GM18526 (cell line): Measurements from ENCODE around the gene CCDC91.

ENCODE experiments used
- POLR2A ChIP-seq: IDR thresholded peaks from 3 replicates; pipeline ENCODE4 v1.6.1; 2011; ENCODE audit not compliant: insufficient read length; ENCODE audit errors: extremely low read depth

The CCDC91 gene

GRCh38 chr12:28563936-28564335, 373.7 kb downstream of the CCDC91 start:
- no peak for TF ChIP-seq POLR2A

DNA sequence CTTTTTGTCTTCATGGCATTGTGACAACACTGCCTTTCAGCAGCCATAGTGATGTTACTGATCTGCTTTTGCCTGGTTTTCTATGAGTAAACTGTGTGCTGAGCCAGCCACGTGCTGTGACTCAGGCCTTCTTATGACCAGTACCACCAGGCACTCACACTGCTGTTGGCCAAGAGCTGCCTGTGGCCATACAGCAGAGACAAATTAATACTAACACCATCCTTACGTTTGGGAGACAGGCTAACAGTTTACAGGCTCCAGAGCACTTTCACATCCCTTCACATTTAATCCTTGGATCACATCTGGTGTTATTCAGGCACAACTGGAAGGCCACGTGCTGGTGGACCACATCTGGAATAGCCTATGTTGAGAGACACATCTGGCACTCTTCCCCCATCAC, 377.9 kb downstream of the CCDC91 start:
- TF ChIP-seq POLR2A, result no peak

DNA sequence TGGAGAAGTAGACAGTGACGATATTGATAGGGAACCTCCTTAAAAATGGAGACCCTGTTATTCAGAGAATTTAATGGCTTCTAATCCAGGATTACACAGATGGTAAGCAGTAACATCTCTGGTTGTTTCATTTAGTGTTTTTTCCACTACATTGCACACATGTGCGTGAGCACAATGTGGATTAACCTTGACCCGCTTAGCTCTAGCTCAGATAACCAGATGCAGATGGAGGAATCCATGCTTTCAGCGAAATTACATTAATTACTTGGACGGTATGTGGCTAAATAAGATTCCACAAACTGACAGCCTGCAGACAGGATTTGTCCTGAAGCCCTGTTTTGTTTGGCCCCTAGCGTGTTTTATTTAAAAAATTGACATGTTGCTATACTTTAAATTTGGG, 378.4 kb downstream of the CCDC91 start:
- no peak for TF ChIP-seq POLR2A

- no peak for TF ChIP-seq POLR2A
Measured at GRCh38 chr12:28569698-28570411, 379.6 kb downstream of the CCDC91 start.

DNA sequence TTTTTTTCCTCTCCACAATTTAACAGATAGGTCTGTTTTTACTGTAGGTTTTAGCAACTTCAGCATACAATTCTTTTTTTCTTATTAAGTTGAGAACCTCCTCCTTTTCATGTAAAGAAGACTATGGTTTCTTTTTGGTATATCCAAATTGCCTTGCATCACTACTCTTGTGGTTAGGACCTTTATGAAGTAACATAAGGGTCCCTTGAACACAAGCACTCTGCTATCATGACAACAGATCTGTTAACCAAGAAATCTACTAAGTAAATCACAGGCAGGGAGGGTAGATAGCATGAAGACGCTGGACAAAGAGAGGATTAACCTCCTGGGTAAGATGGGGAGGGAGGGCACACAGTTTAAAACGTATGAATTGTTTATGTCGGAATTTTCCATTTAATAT, 380.6 kb downstream of the CCDC91 start:
- TF ChIP-seq POLR2A, result no peak

DNA sequence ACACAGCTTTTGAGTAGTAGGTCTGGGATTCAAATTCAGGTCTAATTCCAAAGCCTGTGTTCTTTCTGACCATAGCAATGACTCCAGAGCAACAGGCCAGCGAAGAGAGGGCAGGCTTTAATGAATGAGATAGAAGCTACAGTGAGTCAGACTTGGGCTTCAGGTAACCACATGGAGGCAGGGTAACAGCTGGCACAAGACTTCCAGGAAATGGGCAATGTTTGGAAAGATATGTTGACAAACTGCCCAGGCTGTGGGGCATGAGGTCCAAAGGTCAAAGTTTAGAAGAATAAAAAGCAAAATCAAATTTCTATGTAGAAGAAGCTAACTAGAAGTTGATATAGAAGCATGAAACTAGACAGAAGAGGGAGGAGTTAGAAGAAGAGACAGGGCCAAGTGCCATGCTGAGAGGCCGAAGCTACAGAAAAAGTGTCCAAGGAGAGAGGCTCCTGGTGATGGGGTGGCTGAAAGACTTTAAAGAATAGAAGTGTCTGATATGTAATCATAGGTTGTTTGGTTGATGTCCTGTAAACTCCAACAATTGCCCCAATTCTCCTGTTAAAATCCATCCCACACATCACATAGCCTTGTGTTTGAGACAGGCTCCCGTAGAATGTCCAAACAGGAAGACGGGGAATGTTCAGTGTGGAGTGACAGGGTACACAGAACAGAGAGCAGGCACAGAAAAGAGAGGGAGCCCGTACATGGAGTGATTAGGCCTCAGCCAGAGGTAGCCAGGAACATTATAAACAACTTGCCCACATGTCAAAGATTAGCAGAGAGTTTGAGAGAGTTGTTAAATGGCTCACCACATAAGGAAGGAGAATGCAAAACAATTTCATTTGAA, 384.7 kb downstream of the CCDC91 start:
- no peak for TF ChIP-seq POLR2A

- no peak for TF ChIP-seq POLR2A
Measured at GRCh38 chr12:28575593-28576205, 385.4 kb downstream of the CCDC91 start.

DNA sequence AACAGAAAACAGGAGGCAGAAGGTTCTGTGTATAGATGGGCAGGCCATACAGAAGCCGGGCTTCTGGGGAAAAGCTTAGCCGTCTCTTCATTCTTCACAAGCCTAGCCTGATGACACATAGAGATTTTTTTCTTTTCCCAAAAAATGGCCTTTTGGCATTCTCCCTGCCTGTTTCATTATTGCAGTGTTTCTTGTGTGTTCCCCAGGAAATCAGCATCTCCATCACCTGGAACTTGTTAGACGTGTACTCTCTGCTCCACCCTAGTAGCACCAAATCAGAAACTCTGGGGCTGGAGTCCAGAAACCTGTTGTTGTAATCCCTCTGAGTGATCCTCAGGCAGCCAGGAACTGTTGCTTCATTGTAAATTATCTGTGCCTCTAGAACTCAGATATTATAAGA, 388.1 kb downstream of the CCDC91 start:
- TF ChIP-seq POLR2A, result no peak

- no peak for TF ChIP-seq POLR2A
Measured at GRCh38 chr12:28578833-28579252, 388.6 kb downstream of the CCDC91 start.

DNA sequence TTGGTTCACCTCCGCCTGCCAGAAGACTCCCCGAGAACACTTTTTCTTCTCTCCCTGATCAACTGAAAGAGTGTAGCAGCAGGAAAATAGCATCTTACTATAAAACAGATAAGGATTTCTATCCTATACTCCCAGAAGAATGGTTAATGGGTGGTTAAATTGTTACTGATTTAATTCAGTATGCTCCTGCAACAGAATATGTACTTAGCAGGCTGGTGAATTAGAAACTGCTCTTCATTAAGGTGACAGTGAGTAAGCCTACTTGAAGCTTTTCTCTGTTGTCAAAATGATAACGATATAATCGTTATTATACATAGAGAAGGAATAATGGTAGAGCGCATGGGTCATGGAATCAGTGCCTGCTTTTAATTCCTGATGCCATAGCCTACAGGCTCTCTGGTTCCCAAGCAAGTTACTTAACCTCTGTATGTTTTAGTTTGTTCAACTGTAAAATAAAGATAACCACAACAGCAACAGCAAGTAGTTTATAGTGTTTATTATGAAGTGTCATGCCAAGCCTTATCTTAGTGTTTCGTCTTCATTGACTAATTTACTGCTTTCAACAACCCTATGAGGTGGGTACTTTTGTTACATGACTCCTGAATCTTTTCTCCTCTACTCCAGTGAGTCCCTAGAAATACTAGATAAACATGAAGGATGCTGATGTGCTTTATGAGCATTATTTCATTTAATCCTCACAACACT, 392.6 kb downstream of the CCDC91 start:
- TF ChIP-seq POLR2A, result no peak

DNA sequence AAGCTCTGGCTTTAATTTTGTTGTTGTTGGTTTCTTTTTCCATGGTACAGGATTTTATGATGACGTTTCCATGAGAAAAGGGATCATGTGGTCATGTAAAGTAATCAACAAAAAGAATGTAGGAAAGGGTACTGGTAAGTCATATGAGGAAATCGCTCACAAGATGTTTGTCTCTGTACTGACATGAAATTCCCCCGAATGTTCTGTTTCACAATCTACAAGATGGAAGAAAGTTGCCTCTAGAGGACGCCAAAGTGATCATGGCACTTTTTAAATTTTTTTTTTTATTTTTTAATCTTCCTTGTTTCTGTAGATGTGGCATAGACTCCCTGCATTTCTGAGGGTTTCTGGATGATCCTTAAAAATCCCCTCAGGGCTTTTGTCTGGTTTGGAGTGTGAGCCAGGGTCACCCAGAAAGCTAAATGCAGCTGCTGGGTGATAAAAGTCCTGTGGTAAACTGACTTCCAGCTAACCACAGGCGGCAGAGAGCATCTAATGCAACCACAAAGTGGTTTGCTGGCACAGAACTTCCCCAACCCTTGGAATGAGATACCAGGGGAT, 393.5 kb downstream of the CCDC91 start:
- TF ChIP-seq POLR2A, result no peak

- no peak for TF ChIP-seq POLR2A
Measured at GRCh38 chr12:28585146-28585545, 394.9 kb downstream of the CCDC91 start.

DNA sequence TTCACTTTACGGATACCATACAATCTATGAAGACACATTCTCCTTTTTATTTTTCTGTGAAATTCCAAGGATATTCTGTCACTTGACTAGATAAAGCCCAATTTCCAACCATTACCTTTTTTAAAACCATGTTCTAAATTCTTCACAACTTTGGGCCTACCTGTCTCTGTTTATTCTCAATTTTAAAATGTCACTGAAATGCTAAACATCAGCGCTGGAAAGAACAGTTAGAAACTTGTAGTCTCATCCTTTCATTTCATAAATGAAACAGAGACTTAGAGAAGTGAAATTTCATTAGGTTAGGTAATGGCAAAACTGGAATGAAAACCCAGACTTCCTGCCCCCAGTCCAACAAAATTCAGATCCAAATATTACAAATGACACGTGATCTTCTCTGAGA, 396.2 kb downstream of the CCDC91 start:
- no peak for TF ChIP-seq POLR2A

DNA sequence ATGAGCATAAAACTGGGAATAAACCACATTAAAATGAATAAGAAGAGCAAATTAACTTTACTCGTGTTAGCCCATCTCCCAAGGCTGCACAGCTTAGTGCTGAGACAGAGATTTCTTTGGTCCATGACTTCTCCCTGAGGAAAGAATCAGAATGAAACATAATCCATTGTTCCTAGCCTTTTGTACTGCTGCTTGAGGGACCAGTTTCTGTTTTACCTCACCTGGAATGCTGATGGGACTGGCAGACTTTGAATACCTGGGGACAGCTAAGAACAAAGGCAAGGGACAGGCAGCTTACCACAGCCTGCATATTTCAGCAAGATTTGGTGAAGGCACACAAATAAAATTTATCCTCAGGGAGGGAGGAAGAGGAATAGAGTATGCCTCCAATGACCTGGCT, 401.6 kb downstream of the CCDC91 start:
- TF ChIP-seq POLR2A, result no peak
